Measurements from ENCODE around the gene UTP14A. TPM values are rescaled to one million over a fixed set of nuclear protein-coding genes. Genes with fewer than 3 reads are reported as not detected.

UTP14A gene
- total RNA-seq, 1 donor from 2014 or later = 33.0 TPM

GRCh38 chrX:129955682-129956081, 49.7 kb downstream of the UTP14A start:
- H3K27ac Mint-ChIP-seq = peak overlapping the region; percentile 53
- ATAC-seq (ENCODE audit: low read depth) (no peak), DNase-seq (no peak)
- CTCF ChIA-PET = no interaction called here
- intact Hi-C loops (cut with micrococcal nuclease) = loop anchor here (2.0 kb wide), 1 partner anchor 23 kb away; no protein-coding TSS in a partner anchor
- POLR2A ChIA-PET = interaction anchor here (0.7 to 2.0 kb wide), 3 partner anchors 23 to 175 kb away, joined by 4 to 5 read pairs (median 5); no protein-coding TSS in a partner anchor
- no peak overlapping the region for H3K4me3 Mint-ChIP-seq
- peaks cover 27% of the 10 kb centered on the region for H3K4me1 Mint-ChIP-seq
- H3K36me3 Mint-ChIP-seq (ENCODE audit: low read depth) = peaks cover 3% of the 10 kb centered on the region
- no peak for TF ChIP-seq CTCF (IDR thresholded peaks at IDR 0.05)
- no peaks in the 10 kb centered on the region for H3K9me3 Mint-ChIP-seq
- H3K27me3 Mint-ChIP-seq = peaks cover 2% of the 10 kb centered on the region

- Mint-ChIP-seq H3K9me3 (no peaks in the 10 kb centered on the region), H3K27ac (no peak overlapping the region), H3K27me3 (peaks cover 2% of the 10 kb centered on the region), H3K36me3 (ENCODE audit: low read depth) (peaks cover 3% of the 10 kb centered on the region), H3K4me1 (peaks cover 28% of the 10 kb centered on the region), H3K4me3 (peak overlapping the region; percentile 32)
- ChIA-PET POLR2A (interaction anchor here (0.7 to 2.0 kb wide), 4 partner anchors 22 to 175 kb away, joined by 3 to 5 read pairs (median 4); no protein-coding TSS in a partner anchor), CTCF (no interaction called here)
- intact Hi-C loops (cut with micrococcal nuclease) = loop anchor here (2.0 kb wide), 1 partner anchor 23 kb away; no protein-coding TSS in a partner anchor
- no peak for DNase-seq
- no peak for ATAC-seq (ENCODE audit: low read depth)
- TF ChIP-seq CTCF (IDR thresholded peaks at IDR 0.05) = no peak
Measured at GRCh38 chrX:129956145-129956544, 50.2 kb downstream of the UTP14A start.

- ATAC-seq (ENCODE audit: low read depth) = no peak
- POLR2A ChIA-PET = interaction anchor here (0.7 to 2.0 kb wide), 8 partner anchors 22 to 279 kb away, joined by 3 to 14 read pairs (median 4); partner anchors contain the start of gene BCORL1
- CTCF ChIA-PET = no interaction called here
- peaks cover 3% of the 10 kb centered on the region for H3K36me3 Mint-ChIP-seq (ENCODE audit: low read depth)
- peaks cover 35% of the 10 kb centered on the region for H3K4me1 Mint-ChIP-seq
- H3K9me3 Mint-ChIP-seq = no peaks in the 10 kb centered on the region
- no peak for DNase-seq
- intact Hi-C loops (cut with micrococcal nuclease) = loop anchor here (2.0 kb wide), 1 partner anchor 24 kb away; no protein-coding TSS in a partner anchor
- H3K27me3 Mint-ChIP-seq = peaks cover 2% of the 10 kb centered on the region
- peak overlapping the region; percentile 72 for H3K27ac Mint-ChIP-seq
- TF ChIP-seq CTCF (IDR thresholded peaks at IDR 0.05) = no peak
- H3K4me3 Mint-ChIP-seq = peak overlapping the region; percentile 76
Measured at GRCh38 chrX:129956765-129957164, 50.8 kb downstream of the UTP14A start.

GRCh38 chrX:129957241-129958082, 51.5 kb downstream of the UTP14A start:
- intact Hi-C loops (cut with micrococcal nuclease) = loop anchor here (2.0 kb wide), 1 partner anchor 25 kb away; no protein-coding TSS in a partner anchor
- TF ChIP-seq CTCF (IDR thresholded peaks at IDR 0.05) = no peak
- POLR2A ChIA-PET = interaction anchor here (0.9 to 2.0 kb wide), 7 partner anchors 21 to 280 kb away, joined by 3 to 14 read pairs (median 5); partner anchors contain the start of gene BCORL1
- DNase-seq (peak; percentile 64), ATAC-seq (ENCODE audit: low read depth) (peak; percentile 73)
- peaks cover 37% of the 10 kb centered on the region for H3K4me1 Mint-ChIP-seq
- H3K27ac Mint-ChIP-seq = peak overlapping the region; percentile 59
- CTCF ChIA-PET = no interaction called here
- H3K4me3 Mint-ChIP-seq = peak overlapping the region; percentile 77
- H3K9me3 Mint-ChIP-seq = no peaks in the 10 kb centered on the region
- peaks cover 3% of the 10 kb centered on the region for H3K36me3 Mint-ChIP-seq (ENCODE audit: low read depth)
- peaks cover 2% of the 10 kb centered on the region for H3K27me3 Mint-ChIP-seq

GRCh38 chrX:129958083-129958465, 52.1 kb downstream of the UTP14A start:
- DNase-seq (no peak), ATAC-seq (ENCODE audit: low read depth) (no peak)
- no peak for TF ChIP-seq CTCF (IDR thresholded peaks at IDR 0.05)
- Mint-ChIP-seq H3K4me1 (peaks cover 34% of the 10 kb centered on the region), H3K27me3 (no peaks in the 10 kb centered on the region), H3K27ac (peak overlapping the region; percentile 59), H3K9me3 (no peaks in the 10 kb centered on the region), H3K36me3 (ENCODE audit: low read depth) (no peaks in the 10 kb centered on the region), H3K4me3 (peak overlapping the region; percentile 77)
- ChIA-PET CTCF (no interaction called here), POLR2A (interaction anchor here (1.3 to 1.5 kb wide), 3 partner anchors 23 to 27 kb away, joined by 4 to 14 read pairs (median 6); partner anchors contain the start of gene BCORL1)
- intact Hi-C loops (cut with micrococcal nuclease) = no loop called here

Data from activated B cell treated with CpG ODN at 0.5 μM for 24 hours (primary cell).